HG02943 (cell line): Measurements from ENCODE around the gene ANKRD33B.
A peak's percentile ranks its signal among the peaks of the same experiment; 100 is the strongest.
"Not testable (repeated sequence)": the region's sequence is repeated elsewhere in the genome, so short reads cannot be mapped to it uniquely, and the experiment has no call there.

ENCODE experiments used
- ATAC-seq: cut with Tn5 transposase; IDR thresholded peaks from one replicate; pipeline ENCODE4 v1.9.1; 2021; ENCODE audit warnings: mild to moderate bottlenecking, low read depth, moderate library complexity; ENCODE audit not compliant: unreplicated experiment

ANKRD33B gene

DNA sequence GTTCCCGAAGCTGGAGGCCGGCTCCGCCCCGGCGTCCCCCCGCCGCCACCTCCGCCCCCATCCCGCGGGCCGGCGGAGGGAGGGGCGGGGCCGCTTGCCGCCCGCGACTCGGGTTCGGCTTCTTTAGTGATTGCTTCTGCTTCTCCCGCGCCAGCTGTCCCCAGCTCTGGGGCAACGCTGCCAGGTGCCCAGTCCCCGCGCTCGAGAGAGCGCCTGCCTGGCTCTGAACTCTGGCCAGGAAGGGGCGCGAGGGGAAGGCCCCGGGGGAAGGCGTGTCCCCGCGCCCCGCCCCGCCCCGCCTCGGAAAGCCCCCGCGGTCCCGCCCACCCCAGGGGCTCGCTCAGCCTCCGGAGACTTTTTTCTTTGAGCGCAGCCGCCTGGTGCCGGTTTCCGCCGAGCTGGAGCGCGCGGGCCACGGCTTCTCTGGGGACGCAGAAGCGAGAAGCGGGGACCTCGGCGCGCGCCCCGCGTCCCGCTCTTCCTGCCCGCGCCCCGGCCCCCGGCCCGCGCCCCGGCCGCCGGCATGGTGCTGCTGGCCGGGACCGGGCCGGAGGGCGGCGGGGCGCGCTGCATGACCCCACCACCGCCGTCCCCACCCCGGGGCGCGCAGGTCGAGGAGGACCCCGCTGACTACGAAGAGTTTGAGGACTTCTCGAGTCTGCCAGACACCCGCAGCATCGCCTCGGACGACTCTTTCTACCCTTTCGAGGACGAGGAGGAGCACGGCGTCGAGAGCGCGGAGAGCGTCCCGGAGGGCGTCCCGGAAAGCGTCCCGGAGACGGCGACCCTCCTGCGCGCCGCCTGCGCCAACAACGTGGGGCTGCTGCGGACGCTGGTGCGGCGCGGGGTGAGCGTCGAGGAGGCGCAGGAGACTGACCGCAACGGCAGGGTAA lies at the start of gene ANKRD33B:
ANKRD33B (plus strand) TSS at position 126 of the 893 bp plus-strand sequence; CDS start at position 524, 398 bp downstream.
- peak; percentile 50 for ATAC-seq

DNA sequence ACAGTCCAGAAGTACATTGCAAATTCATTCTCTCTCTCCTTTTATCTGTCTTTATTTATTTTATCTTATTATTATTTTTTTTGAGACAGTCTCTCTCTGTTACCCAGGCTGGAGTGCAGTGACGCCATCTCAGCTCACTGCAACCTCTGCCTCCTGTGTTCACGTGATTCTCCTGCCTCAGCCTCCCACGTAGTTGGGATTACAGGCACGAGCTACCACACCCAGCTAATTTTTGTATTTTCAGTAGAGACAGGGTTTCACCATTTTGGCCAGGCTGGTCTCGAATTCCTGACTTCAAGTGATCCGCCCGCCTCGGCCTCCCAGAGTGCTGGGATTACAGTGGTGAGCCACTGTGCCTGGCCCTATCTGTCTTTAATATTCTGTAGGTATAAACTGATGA lies 49.3 kb upstream of the ANKRD33B start:
- not testable (repeated sequence) for ATAC-seq

DNA sequence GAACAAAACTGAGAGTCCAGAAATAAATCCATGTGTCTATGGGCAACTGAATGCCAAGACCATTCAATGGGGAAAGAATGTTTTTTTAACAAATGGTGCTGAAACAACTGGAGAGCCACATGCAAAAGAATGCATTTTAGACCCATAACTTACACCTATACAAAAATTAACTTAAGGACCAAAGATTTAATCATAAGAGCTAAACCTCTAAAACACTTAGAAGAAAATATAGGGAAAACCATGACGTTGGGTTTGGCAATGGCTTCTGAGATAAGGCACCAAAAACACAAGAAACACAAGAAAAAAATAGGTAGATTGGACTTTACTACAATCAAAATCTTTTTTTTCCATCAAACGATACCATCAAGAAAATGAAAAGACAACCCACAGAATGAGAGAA lies 48.4 kb upstream of the ANKRD33B start:
- no peak for ATAC-seq

DNA sequence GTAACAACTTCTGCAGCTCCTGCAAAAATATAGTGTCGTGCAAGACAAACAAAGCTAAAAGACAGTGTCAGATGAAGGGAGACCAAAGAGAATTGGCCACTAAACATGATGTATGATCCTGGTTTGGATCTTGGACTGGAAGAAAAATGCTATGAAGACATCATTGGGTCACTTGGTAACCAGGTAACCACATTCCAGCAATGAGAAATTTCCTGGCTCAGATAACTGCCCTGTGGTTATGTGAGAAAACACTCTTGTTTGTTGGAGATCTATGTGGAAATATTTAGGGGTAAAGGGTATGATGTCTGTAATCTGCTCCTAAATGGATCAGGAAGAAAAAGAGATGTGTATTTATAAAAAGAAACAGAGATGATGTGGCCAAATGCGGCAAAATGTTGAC lies 45.5 kb upstream of the ANKRD33B start:
- no peak for ATAC-seq

DNA sequence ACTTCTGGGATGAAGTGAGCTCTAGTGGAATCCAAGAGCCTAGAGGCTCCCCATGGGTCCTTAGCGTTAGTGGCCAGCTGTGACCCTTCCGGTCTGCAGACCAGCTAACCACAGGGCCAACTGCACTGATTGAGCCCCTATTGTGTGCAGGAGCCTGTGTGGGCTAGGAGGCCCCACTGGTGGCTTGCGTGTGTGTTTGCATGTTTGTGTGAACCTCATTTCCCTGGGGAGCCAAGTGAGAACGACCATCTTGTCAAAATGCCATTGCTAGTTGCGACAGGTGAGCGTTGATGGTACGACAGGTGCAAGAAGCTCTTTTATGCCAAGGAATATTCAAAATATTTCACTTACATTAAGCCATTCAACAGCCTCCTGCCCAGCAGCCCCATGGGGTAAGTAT lies 44.1 kb upstream of the ANKRD33B start:
- ATAC-seq: no peak

DNA sequence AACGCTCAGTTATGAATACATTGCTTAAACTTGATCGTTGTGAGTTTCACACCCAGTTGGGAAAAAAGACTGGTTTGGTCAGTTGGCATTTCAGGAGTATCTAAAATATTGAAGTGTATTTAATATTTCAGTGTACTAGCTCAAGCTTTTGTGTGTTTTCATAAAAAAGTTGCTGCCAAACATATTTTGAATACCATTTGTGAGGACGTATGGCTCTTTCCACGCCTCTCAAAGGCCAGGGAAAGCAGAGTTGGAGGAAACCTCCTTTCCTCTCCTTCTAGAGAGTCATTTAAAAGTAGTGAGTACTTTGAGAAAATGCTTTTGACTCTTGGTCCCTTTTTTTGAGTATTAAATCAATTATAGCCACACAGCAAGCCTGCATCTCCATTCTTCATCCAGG lies 43.2 kb upstream of the ANKRD33B start:
- no peak for ATAC-seq

DNA sequence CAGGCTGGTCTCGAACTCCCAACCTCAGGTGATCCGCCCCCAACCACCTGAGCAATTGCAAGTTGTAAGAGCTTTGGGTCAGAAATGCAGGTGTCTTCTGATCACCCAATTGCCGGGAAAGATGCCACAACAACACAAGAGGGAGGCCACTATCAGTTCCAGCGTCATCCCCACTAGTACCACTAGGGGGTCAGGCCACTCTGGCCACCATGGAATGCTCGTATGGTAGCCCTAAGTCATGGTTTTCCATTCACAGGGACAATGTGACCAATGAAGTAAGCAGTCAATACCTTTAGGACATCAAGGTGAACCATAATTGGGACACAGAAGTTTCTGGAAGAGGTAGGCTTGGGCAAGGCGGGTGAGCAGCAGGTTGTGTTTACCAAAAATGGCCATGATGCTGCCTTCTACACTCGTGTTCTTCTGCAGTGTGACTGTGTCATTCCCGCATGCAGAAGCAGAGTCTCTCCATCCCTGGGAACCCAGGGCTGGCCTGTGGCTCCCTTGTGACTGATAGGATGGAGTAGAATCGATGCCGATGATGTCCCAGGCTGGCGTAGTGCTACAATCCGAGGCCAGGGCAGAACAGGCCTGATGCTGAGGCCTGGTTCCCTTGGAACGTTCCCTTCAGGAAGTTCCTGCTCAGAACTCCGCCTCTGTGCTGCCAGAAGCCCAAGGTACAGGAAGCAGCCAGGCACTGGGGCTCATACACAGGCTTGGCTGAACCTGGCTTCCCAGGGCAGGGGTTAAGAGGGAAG lies 42.2 kb upstream of the ANKRD33B start:
- no peak for ATAC-seq

DNA sequence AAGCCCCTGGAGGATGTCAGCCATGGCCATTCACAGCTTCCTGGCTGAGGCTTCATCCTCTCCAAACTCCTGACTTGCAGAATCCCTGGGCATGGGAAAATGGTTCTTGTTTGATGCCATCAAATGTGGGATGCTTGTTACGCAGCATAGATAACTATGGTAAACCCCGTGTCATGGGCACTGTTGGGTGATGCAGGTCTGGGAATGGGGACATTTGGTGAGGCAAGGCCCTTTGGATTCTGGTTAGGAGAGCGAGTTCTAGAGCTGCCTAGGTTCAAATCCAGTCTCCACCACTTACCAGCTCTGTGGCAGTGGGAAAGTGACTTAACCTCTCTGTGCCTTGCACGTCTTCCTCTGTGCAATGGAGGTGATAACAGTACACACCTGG lies 41.7 kb upstream of the ANKRD33B start:
- ATAC-seq: no peak

DNA sequence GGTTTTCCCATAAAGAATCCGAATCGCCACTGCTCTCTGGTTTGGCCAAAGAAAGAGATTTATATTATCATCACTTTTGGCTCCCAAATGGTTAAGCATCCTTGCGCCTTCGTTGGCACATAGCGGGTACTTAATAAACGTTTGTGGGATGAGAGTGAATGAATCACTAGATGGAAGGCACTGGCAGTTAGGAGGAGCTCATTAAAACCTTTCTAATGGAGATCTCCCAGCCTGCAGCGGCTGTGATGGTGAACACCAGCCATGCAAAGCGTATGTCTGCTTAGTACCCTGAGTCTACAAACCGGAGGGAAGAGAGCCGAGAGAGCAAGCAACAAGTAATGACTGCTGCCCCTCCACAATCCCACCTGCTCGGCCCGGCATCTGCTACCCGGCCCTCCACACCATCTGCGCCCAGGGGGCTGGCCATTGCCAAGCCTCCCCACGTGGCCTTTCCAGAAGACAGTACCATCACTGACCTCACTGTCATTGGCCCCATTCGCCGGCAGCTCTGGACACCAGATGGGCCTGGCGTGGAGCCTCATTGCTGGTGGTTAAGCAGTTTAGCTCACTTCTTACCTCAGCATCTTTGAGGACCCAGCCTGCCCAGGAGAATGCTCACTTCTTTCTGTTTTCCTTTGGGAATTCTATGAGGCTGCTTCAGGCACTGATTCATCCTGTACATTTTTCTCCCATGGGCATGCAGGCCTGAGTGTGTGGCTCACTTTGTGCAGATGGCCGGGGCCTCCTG lies 39.3 kb upstream of the ANKRD33B start:
- ATAC-seq: no peak

DNA sequence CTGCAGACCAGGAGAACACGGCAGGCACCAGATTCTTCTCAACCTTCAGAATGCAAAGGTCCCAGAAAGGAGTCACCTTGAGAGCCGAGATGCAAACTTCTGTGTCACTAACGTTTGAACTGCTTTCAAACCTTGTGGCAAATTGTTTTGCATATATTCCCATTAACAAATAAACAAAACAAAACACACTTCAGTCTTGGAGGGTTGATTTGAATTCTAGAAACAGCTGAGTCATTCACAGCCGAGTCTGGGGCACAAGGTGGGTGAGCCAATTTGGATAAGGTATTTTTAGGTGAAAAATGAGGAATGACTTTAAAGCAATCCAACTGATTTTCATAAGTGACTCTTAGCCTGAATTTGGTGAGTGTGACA lies 38.8 kb upstream of the ANKRD33B start:
- ATAC-seq: no peak

DNA sequence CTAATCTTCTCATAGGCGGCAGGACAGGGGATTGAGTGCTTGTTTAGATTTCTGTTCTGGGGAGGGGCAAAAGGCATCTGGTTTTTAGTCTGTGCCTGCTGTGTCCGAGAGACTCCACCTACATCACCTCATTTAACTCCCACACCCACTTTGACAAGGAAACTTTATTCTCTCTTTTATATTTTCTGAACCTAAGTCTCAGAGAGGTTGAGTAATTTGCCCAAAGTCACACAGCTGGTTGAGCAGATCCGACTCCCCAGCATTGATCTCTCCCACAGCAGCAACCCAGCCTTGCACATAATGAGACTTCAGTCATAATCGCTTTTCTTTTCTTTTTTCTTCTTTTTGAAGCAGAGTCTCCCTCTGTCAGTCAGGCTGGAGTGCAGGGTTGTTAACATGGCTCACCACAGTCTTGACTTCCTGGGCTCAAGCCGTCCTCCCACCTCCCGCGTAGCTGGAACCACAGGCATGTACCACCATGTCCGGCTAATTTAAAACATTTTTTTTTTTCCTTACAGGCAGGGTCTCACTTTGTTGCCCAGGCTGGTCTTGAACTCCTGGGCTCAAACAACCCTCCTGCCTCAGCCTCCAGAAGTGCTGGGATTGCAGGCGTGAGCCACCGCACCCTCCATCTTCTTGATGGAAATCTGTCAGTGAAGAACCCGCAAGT lies 36.5 kb upstream of the ANKRD33B start:
- no peak for ATAC-seq

DNA sequence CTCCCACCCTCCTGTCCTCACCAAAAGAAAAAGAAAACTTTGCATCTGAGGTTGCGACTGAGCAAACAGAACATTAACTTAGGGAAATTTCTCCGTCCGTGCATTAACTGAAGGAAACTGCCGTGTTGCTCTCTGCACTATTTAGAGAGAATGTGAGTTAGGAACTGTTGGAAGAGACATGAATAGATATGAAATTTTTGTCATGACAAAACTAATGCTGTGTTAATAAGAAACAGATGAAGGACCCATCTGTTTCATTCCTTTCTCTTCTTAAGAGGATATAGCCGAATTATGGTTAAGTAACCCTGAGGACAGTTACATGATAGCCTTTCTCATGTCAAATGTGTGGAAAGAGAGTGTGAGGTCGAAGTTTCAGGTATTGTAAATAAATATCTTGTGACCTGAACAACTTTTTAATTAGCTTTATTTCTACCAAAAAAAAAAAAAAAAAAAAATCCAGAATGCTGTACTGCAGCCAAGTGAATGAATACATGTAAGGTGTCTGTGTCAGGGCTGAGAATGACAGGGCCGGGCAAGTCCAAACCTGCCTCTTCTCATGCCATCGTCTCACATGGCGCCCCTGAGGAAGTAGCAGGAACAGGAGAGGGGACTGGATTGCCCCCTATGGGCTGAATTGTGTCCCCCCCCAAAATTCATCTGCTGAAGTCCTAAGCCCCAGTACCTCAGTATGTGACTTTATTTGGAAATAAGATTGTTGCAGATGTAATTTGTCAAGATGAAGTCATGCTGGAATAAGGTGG lies 35.6 kb upstream of the ANKRD33B start:
- ATAC-seq: no peak

DNA sequence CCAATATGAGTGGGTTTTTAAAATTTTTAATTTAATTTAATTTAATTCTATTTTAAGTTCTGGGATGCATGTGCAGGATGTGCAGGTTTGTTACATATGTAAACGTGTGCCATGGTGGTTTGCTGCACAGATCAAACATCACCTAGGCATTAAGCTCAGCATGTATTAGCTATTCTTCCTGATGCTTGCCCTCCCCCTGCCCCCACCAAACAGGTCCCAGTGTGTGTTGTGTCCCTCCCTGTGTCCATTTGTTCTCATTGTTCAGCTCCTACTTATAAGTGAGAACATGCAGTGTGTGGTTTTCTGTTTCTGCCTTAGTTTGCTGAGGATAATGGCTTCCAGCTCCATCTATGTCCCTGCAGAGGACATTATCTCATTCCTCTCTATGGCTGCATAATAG lies 35.0 kb upstream of the ANKRD33B start:
- no peak for ATAC-seq

DNA sequence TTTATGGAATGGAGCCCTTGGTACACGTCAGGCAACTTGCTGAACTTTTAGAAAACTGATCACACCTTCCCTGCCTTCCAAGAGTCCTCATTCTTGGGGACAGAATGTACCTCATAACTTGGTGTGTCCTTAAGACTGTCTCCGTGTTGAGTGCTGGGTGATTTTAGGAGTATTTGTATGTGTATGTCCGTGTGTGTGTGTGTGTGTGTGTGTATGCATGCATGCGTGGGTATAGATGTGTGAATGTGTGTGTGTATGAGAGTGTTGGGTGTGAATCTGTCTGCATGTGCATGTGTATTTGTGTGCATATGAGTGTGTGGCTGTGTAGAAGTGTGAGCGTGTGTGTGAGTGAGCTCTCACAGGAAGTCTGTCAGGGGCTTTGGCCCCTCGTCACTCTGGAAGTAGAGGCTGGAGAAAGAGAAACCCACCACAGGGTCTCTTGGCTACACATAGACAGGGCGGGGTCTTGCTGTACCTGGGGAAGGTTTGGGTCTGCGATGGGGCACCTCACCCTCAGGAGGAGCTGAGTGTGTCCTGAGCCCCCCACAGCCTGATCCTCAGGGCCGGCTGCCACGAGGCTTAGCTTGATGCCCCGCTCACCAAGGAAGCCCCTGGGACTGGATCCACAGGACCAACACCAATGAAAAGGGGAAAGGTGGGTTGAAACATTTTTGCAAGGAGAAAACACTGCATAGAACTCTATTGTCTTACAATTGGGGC lies 33.1 kb upstream of the ANKRD33B start:
- no peak for ATAC-seq

DNA sequence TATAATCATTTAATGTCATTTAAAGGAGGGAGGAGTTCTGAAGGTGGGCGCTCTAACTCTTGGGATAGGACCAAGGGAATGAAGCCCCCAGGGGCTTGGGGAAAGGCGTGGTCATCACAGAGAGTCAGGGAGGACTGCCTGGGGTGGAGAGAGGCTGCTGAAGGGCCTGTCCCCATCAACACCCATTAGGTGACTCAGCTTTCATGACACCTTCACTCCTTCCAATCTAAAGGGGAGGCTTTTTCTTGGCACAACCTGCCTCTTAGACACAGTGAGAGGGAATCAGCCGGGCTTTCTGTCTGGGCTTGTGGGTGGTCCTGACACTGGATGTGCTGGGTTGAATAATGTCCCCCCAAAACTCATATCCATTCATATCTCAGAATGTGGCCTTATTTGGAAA lies 31.4 kb upstream of the ANKRD33B start:
- ATAC-seq: no peak

DNA sequence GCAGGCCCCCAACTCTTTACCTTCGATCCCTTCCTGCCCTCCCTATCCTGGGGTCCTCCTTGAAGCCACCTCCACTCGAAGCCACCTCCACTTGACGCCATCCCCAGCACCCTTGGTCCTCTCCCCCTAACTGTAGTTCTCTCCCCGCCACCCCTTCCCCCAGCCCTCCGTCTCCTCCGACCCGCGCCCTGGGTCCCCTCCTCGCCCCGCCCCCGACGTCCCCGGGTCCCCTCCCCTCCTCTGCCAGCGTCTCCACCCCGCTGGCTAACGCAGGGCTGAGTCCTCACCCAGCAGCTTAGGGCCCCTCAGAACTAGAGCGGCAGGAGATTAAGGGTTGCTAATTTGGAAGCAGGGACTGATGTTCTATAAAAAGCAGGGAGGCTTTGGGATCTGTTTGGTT lies 30.6 kb upstream of the ANKRD33B start:
- ATAC-seq: no peak

DNA sequence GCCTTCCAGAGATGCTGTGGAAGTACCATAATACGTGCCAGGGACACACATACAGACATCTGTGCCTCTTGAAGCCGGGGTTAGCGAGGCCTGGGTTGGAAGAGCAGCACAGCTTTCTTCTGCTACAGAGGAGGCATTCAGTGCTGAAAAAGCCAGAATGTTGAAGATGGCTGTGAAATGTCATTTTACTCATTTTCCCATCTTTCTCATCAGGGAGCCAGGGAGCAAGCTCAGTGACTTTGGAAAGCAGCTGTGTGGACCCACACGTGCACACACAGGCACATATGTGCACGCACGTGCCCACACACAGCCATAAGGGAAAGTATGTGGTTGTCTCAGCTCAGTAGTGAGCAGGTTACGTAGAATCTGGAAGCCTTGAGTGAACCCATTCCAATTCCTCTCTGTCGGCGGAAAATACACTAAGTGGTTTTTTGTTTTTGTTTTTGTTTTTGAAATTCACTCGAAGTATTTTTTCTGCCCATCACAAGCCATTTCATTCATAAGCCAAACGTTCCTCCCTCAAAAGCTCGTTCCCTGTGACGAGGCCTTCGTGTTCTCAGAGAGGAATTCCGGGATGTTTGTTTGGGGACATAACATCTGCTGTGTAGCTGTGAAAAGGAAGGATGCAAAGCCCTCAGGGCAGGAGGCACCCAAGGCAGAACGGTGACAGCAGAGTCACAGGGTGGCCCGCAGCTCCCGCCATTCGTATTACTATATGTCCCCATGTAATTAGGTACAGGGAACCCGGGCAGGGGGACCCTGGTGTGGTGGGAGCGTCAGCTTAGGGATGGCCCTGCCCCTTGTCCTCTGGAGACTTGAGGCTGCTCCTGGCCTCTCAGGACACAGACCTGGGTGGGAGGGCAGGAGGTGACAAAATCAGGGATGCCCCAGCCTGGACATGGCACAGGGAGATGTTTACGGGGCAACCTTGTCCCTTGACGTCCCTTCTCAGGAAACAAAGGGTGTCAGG lies 29.0 kb upstream of the ANKRD33B start:
- no peak for ATAC-seq

DNA sequence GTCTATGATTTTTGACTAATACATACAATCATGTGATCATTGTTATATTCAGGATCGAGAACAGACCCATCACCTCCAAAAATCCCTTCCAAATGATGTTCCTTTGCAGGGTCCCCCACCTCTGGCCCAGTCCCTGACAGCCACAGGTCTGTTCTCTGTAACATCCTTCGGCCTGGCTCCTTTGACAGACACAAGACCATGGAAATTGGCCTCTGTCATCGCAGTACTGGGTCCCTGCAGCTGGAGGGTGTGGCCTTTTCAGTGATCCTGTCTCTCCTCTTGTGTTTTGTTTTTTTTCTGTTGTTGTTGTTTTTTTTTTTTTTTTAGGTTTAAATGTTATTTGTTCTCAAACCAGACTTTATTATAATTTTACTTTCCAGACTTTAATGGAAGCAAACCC lies 27.4 kb upstream of the ANKRD33B start:
- ATAC-seq: no peak
